H1 (cell line): ENCODE measurements around the gene GNAQ. TPM values are rescaled to one million over a fixed set of nuclear protein-coding genes. Genes with fewer than 3 reads are reported as not detected.

ENCODE experiments used
- CHD7 ChIP-seq: fragments of 300-600 bp; sonication (generic); IDR thresholded peaks from 2 replicates; pipeline ENCODE4 v1.7.1; 2012; ENCODE audit warnings: low read length, moderate library complexity, mild to moderate bottlenecking, inconsistent platforms; ENCODE audit not compliant: insufficient replicate concordance
- polyA plus RNA-seq, 7 experiments: library from polyadenylated mRNA; depleted of rRNA in 3 of 7; stranded (reverse) in 5 of 7; unstranded in 2 of 7; fragments of >200 nt in 5 of 7; fragments of 200-250 nt in 2 of 7; gene quantifications; 1 replicate in 5 of 7; 2 replicates in 1 of 7; 4 replicates in 1 of 7; pipeline versions ENCODE4 v1.2.1 to v1.2.3, GENCODE V29; 2011 to 2013; ENCODE audit warnings: missing spikeins in 2 of 7, mixed read lengths in 2 of 7
- total RNA-seq: library from RNA; stranded (reverse); fragmentation: NEBNext Ultra II Directional; extraction: Animal tissue kit (Norgen Biotek cat#: 25700); gene quantifications from 2 replicates; pipeline ENCODE4 v1.2.1, GENCODE V29; 2021

The GNAQ gene
- total and polyA plus RNA-seq, 2 of the 8 experiments (the other 6 are each of a cell fraction or from before 2014, with no cell fraction given) = 22.8 to 63.8 TPM

GRCh38 chr9:77785341-77785740 lies 246.3 kb downstream of the GNAQ start (continued):
- no peak for TF ChIP-seq CHD7
